NCI-H774 (cell line): ENCODE results near the gene HOXA3.

ENCODE experiments used
- DNase-seq: peaks from one replicate; lab custom pipeline; 2025; lab: John Stamatoyannopoulos, UW

Gene HOXA3

DNA sequence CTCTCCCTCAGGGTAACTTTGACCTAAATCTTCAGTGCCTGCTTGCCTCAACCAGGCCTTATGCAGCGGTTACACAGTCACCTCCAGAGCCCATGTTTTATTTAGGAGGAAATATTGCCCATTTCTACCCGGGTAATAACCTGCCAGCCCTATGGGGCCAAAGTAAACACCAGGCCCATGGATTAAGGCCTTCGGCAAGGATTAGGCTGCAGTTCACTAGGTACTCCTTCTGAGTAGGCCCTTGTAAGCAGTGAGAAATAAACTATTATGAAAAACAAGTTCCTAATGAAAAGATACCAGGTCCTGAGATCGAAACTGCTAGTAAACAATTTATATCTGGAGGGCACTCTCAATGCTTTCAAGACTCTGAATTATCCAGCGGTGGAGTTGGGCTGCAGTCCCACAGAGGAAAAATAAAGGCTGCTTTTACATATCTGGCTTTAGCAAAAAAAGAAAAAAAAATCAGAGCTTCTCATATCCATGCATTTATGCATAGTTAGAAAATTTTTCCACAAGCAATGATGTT is 25.5 kb upstream of the HOXA3 start:
- DNase-seq = no peak

DNA sequence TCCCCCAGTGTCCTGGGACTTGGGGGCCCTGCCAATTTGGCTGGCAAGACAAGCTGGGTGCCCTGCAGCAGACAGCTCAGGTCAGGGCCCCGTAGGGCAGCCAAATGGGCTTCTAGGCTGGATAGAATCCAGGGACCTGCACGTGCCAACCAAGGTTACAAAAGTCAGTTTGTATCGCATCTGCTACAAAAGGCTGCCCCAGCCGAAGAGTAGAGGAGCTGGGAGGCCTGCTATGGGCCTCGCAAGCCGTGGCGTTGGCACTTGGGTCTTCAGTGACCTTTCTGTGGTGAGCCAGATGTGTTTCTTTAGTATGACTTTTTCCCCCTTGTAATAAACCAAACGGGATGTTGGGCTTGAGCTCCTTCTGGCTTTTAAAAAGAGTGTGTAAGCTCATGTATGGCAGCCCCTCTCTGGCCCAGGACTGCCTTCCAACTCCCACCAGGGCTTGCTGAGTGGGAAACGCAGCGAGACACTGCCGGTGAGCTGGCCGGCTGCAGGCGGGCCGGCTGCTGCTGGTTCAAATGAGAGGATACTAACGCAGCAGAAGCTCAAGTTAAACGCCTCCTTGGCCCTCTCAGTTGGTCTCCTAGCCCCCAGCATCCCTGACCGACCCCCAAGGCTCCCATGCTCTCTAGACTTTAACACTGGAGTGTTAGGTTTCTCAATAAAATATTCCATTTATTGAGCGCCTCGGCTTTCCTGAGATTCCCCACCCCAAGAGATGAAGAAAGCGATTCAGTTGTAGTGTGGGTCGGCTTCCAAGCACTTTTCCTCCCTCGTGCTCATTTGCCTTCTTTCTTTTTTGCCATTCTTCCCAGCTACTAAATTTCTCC is 24.8 kb upstream of the HOXA3 start:
- DNase-seq = no peak

DNA sequence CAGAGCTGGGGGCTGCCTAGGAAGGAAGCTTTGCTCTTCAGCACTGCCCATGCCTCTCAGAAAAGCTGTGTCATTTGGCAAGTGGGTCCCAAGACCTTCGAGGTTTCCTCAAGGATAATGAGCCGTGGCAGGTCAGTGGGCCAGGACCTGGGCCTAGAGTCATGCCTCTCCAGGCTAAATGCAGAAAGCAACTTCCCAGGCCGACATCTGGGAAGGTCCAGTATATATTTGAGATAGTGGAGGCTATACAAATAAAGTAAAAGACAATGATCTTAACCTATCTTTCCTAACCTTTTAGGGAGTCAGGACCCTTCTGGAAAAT is 24.1 kb upstream of the HOXA3 start:
- DNase-seq = no peak

DNA sequence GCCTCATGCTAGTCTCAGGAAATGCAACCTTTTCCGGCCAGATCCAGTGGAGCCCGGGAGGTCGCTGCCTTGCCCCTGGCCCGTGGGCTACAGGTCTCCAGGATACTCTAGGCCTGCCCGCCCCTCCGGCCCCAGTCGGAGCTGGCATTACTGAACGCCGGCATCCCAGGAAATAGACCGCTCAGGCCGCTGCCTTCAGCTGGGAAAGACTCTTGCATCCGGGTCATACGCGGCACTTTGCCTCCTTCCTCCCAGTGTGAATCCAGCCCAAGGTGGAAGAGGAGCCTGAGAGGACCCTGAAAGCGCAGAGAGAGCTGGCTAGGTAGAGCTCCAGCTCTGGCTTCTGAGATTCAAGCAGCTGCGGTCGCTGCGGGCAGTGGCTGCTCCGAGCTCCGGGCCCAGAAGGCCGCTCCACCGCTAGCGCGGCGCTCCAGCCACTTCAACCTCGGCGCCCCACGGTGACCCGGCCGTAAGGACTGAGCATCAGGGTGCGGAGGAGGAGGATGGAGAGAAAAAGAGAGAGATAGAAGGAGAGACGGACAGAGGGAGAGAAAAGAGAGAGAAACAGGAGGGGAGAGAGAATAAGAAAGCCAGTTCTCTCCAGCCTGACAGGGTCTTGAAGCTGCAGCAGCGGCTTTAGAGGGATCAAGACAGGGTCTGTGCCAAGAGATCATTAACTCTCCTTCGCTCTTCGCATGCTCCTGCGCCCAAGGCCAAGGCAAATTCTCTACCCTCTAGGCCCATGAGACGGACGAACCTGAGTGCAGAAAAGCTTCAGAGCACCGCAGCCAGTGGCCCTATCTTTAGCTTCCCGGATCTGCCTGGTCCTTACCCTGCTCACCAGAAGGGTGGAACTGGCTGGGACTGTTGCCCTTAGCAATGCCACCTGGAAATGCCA is 23.5 kb upstream of the HOXA3 start:
- no peak for DNase-seq

DNA sequence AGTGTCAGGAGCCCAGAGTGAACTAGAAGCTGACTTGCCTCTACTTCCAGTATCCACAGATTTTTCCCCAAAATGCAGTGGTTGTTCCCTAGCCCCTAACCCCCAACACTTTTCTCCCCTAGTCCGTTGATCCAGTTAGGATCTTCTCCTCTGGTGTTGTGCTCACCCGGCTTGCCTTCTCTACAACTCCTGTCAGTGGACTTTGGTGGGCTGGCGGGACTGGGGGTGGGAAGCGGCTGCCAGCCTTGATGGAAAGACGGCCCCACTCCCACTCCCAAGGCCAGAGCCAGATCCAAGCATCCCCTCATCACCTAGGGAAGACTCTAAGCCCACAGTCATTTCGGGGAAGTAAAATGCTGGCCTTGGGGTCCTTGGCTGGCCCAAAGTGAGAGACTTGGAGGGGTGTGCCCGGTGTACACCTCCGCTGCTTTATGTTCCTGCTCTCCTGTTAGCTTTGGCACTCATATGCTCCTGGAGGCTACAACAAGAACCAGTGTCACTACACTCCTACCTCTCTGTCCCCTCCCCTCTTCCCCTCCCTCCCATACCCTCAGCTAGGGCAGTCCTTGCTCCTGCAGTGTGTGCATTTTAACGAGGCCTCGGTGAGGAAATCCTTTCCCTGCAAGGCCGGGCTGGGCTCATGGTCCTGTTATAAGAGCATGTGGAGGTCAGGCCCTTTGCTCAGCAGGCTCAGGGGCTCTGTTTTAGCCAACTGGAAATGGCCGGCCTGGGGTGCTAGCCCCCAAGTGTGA is 22.7 kb upstream of the HOXA3 start:
- no peak for DNase-seq

DNA sequence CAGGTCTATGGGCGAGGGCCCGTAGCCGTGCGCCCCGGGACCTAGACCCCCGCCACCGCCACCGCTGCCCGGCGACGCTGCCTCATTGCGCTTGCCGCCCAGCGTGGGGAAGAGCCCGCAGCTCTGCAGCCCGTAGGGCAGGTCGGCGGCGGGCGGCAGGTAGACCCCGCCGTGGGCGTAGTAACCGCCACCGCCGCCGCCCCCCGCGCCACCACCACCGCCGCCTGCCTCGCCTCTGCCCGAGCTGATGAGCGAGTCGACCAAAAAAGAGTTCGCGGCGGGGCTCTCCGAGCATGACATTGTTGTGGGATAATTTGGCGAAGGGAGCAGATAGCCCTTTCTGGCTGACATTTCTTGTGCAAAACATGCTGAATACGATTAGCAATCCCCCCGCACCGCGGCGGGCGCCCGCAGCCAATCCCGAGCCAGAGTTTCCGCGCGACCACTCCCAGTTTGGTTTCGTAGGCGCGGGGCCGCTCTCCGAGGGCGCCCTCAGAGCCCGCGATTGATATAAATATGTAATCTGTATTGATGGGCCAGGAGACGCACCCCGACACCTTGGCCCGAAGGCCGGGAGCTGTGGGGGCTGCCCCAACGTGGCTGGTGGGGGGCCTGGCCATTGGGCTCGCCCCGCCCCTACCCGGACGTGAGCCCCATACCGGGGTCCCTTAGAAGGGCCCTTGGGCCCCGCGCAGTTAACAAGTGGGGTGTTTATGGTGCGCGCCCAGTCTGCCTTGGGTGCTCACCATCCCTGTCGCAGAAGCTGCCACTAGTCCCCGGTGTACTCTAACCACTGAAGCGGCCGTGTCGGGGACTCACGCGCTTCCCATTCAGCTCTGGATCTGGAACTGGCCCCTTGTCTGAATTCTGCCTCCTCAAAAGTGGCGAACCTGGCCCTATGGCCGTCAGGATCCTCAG is 21.8 kb upstream of the HOXA3 start, which contains the start of gene HOXA10:
HOXA10 (minus strand) TSS at position 365 of the 918 bp plus-strand sequence; CDS start at position 351, 14 bp downstream.
- DNase-seq = no peak

DNA sequence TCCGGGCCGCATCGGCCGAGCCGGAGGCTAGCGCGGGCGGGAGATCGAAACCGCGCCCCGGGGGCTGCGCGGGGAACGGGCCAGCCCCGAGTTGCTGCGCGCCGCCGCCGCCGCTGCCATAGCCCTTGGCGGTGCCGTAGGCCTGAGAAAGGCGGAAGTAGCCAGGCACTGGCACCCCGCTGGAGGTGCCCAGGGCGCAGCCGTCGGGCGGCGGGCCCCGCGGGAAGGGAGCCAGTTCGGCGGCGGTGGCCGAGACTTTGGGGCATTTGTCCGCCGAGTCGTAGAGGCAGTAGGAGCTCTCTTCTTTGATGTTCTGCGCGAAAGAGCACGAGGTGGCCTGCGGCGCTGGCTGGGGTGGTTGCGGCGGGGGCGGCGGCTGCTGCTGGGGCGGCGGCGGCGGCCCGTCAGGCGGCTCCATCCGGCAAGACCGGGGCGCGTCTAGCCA is 21.1 kb upstream of the HOXA3 start:
- DNase-seq = no peak

DNA sequence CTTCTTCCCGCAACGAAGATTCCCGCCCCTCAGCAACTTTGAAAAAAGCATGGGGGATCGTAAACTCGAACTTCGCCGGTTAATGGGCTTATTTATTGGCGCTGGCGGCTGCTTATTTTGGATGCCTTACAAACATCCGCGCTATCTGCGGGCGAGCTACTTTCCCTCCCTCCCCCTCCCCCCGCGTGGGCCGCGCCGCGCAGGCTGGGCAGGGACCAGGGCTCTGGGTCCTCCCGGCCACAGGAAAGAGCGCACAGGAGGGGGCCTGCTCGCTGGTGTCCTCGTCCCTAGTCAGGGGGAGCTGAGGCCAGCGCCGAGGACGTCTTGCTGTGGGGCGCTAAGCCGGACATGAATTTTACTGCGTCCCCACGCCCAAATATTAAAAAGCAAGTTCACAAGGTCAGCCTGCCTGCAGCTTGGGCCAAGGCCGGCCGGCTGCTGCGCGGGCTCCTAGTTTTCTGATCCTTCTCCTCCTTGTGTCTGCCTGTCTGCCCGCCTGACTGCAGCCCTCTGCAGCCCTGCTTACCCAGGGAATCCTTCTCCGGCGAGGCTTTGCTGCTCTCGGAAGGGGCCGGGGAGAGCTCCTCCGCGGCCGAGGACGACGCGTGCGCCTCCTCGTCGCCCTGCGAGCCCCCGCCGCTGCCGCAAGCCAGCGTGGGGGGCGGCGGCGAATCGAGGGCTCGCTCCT is 20.6 kb upstream of the HOXA3 start:
- peak; percentile 11 for DNase-seq

DNA sequence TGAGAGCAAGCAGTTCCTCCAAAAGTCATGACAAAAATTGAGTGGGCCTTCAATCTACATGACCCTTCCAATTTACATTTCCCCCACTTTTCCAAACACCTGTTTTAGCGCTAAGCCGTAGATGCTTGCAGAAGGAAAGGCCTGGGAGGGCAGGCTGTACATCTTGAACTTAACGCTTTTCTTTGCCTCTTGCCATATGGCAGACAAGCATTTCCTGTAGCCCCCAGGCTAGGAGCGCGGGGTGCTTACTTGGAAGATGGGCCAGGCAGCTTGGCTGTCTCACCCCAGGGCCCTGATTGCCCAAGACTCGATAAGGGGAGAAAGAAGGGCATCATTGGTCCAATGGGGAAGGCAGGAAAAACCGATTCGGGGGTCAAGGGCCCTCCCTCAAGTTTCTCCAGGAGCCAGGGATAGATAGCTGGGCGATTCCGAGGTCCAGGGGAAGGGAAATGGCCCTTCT is 20.0 kb upstream of the HOXA3 start:
- DNase-seq = no peak

DNA sequence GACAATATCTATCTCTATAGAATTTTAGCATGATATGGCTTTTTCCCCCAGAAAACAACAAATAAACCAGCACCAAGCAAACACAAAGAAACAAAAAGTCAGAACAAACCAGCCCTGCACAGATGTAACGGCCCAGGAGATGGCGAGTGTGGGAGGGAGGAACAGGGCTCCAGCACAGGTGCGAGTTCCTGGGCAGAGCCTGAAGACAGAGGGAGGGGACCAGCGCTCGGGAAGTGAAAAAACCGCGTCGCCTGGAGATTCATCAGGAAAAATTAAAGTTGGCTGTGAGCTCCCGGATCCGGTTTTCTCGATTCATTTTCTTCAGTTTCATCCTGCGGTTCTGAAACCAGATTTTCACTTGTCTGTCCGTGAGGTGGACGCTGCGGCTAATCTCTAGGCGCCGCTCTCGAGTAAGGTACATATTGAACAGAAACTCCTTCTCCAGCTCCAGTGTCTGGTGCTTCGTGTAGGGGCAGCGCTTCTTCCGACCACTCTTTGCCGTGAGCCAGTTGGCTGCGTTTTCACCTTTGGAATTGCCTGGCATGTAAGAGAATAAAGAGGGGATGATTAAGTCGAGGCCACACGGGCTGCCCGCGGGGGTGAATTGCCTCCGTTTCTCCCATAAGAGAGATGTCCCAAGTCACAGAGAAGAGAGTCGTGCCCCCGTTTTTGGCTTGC is 19.4 kb upstream of the HOXA3 start:
- DNase-seq = no peak

DNA sequence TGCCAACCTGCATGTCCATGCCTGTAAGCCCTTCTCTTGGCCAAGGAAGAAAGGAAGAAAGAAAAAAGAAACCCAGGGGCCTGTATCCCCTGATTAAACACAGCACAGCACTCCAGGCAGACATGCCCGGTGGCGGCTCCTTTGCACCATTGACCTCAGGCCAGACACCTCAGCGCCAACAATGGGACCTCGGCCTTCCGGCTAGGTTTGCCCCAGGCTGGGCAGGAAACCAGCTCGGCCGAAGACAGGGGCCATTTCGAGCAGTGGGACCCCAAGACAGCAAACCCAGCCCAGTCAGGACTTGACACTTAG is 18.9 kb upstream of the HOXA3 start:
- no peak for DNase-seq

DNA sequence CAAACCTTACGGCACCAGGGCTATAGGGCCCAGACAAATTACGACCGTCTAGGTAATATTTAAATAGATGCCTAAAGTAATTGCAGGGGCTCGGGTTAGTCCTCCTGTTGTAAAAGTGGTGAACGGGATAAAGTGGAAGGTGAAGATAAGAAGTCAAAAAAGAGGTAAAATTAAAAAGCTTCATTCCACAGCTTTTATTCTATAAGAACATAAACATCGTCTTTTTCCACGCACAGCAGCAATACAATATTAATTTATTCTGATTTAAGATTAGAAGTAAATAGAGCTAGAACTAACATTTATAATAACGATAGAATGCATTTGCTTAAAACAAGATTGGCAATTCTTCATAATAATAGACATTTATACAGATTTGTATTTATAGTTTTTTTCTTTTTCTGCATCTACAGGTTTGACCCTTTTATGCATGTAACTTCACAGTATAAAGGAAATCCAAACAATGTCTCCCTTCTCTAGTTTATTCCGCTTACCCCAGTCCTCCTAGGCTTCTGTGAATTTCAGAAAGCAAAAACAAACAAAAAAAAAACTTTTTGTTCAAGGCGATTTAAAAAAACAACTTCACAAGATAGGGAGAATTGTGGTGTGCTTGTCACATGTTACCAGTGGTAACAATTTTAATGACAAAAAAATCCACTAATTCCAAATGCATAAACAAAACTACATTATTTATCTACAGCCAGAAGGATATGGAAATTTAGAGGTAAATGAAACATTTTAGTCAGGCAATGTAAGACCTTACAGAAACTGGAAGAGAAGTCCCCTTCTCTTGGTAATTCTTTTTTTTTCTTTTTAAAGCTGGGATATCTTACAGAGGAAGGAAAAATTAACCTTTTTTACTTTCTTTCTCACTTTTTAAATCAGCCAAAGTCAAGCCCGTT is 18.3 kb upstream of the HOXA3 start:
- no peak for DNase-seq

DNA sequence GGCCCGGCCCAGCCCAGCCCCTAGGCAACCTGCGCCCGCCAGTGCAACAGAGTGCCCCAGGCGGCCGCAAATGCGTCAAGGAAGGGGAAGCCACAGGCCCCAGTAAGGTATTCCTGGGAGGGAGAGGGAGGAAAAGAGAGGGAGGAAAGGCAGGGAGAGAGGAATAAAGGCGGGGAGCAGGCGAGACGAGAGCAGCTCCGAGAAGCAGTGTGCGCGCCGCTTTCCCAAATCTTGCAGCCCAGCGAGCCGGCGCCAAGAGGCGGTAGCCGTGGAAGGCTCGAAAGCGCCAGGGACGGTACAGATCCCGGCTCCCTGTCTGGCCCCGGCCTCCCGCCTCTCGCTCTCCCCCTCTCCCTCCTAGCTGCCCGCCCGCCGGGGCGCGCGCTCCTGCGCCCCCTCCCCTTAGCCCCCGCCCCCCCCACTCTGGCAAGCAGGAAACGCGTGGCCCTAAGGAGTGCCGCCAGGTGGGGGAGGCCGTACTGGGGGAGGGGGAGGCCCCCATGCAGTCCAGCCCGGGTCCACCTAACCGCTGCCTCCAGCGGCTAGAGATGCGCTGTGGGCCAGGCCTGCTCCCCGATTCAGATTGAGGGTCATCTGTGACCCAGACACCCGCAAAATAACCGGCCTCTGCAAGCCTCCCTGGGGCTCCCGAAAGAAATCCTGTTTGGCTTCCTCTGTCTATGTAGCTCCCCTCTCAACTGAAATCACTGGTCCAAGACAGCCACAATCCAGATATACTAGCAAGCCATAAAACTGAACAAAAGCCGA is 17.5 kb upstream of the HOXA3 start:
- DNase-seq = no peak

DNA sequence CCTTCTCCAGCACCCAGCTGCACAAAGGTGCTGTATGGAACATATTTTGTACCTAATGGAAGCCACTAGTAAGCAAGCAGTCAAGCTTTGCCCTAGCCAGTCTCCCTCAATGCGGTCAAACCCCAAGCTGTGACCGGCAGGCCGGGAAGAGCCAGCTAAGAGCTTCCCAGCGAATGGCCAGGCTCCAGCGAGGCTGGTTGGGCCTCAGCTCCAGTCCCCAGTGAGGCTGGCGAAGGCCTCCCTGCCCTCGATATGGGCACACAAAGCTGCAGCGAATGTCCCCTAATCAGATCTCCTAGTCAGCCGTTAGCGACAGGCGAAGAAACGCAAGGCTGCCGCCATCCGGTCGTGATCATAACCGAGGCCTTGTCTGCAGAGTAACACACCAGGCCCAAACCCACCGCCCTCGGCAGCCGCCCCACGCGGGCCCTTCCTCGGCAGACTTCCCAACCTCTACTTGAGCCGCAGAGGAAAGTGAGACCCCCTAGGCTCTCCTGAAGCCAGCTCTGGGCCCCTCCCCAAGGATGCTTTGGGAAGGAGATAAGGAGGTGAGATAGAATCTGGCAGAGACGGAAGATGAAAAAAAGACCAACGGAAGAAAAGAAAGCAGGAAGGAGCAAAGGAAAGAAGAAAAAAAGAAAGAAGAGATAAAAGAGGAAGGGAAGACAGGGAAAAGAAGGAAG is 16.0 kb upstream of the HOXA3 start:
- DNase-seq = no peak

DNA sequence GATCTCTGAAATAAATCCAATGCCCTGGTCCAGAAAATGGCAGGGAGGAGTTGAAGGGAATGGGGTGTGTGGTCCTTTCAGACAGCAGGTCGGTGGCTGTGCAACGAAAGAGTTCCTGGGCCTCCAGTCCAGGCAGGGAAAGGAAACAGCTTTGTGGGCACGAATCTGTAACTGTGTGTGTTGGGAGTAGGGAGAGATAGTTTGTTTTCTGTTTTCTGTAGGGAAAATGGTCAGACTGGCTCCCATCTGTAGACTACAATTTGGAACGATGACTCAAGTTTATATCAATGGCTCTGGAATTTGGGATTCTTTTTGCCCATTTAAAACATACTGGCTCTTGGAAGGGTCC is 15.5 kb upstream of the HOXA3 start:
- DNase-seq = no peak

DNA sequence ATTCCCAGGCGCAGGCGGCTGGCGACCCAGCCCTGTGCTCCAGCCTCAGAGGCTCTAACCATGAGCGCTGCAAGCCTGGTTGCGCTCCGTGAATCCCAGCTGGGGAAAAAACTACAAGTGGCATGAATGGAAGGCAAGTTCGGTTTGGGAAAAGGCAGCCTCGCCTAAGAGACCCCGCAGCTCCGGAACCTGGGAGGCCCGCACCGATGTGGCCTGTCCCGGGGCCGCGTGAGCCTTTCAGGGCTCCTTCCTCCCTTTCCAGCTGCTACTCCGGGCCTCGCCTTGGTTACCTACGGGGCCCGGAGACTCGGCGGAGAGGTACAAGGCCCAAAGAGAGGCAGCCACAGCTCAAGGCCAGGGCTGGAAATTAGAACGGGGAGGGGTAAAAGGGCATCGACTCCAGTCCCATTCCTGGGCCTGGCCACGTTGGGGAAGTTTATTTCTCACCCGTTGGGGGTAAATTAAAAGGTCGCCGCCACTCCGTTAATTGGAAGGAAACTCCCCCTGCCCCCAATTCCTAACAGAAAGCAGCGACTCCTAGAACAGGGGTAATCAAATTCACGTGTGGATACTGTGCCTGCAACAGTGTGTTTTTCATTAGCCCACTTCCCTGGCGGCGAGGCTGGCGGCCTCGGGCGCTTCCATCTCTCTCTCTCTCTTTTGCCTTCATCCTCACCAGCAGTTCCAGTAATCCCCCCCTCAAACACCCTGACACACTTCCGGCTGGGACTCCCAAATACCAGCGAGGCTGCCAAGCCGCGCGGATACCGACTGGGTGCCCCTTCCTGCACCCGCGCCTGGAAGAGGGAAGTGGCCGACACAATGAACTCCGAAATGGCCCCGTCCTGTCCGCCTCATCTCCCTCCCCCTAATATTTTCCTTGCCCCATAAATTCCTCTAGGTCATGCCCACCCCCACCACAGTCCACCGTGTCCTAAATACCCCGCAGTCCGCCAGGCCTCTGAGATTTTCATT is 14.4 kb upstream of the HOXA3 start:
- no peak for DNase-seq
